Hematopoietic multipotent progenitor cell treated with erythropoietin and hydrocortisone succinate and interleukin-3 and kit ligand, for 15 days (in vitro differentiated cells): ENCODE measurements around the gene FXYD5.

Experiments
- DNase-seq: peaks from one replicate; pipeline ENCODE4 v3.0.0-alpha.2; 2015; ENCODE audit warnings: low spot score

Gene FXYD5

GRCh38 chr19:35214766-35215422 lies 60.4 kb downstream of the FXYD5 start:
- no peak for DNase-seq

GRCh38 chr19:35216016-35216832 lies 61.7 kb downstream of the FXYD5 start:
- DNase-seq: no peak

GRCh38 chr19:35216833-35217648 lies 62.5 kb downstream of the FXYD5 start:
- DNase-seq: no peak

GRCh38 chr19:35217649-35217990 lies 63.1 kb downstream of the FXYD5 start:
- no peak for DNase-seq

- DNase-seq: no peak
These were observed 64.5 kb downstream of the FXYD5 start for GRCh38 chr19:35219008-35219407.
